Gastroesophageal sphincter (tissue), 3 donors: Measurements from ENCODE around the gene KLHL21.

ENCODE experiments used
- EP300 ChIP-seq: sonication (generic); formaldehyde crosslinking; IDR thresholded peaks from one replicate; pipeline ENCODE4 v1.6.1; 2017; ENCODE audit warnings: antibody characterized with exemption, mild to moderate bottlenecking
- POLR2A ChIP-seq, 2 donors: fragments of 450-650 bp; IDR thresholded peaks; one replicate each; pipeline ENCODE4 v1.6.1; 2017; ENCODE audit warnings: antibody characterized with exemption in 2 of 2, mild to moderate bottlenecking in 2 of 2, moderate library complexity in 1 of 2
- POLR2AphosphoS5 ChIP-seq: sonication (generic); formaldehyde crosslinking; IDR thresholded peaks from one replicate; pipeline ENCODE4 v1.6.1; 2017; ENCODE audit warnings: antibody characterized with exemption
- TF ChIP-seq, protein P1 (sequence below), 4 experiments: fragments of 200-600 bp in 2 of 4; fragments of 450-650 bp in 2 of 4; sonication (generic) in 1 of 4; IDR thresholded peaks; one replicate each; pipeline ENCODE4 v1.5.1; 2017 to 2019; ENCODE audit warnings: antibody characterized with exemption in 4 of 4, mild to moderate bottlenecking in 2 of 4, moderate library complexity in 2 of 4

DNA sequence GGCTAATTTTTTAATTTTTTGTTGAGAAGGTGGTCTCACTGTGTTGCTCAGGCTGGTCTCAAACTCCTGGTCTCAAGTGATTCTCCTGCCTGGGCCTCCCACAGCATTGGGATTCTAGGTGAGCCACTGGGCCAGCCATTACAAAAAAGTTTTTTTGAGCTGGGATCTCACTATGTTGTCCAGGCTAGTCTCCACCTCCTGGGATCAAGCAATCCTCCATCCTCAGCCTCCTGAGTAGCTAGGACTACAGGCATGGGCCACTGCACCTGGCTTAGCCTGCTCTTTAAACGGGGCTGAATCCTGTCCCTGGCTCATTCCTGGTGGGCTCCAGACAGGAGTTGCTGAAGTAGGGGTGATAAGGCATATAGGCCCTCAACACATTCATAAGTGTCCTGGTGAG lies 45.1 kb downstream of the KLHL21 start:
- TF ChIP-seq POLR2A (IDR thresholded peaks at IDR 0.05) = no peak
- TF ChIP-seq, protein P1, sequence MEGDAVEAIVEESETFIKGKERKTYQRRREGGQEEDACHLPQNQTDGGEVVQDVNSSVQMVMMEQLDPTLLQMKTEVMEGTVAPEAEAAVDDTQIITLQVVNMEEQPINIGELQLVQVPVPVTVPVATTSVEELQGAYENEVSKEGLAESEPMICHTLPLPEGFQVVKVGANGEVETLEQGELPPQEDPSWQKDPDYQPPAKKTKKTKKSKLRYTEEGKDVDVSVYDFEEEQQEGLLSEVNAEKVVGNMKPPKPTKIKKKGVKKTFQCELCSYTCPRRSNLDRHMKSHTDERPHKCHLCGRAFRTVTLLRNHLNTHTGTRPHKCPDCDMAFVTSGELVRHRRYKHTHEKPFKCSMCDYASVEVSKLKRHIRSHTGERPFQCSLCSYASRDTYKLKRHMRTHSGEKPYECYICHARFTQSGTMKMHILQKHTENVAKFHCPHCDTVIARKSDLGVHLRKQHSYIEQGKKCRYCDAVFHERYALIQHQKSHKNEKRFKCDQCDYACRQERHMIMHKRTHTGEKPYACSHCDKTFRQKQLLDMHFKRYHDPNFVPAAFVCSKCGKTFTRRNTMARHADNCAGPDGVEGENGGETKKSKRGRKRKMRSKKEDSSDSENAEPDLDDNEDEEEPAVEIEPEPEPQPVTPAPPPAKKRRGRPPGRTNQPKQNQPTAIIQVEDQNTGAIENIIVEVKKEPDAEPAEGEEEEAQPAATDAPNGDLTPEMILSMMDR (IDR thresholded peaks at IDR 0.05) = no peak
- no peak for TF ChIP-seq POLR2AphosphoS5
- TF ChIP-seq EP300 = no peak
